ENCODE data around the gene SPDEF. TPM values are rescaled to one million over a fixed set of nuclear protein-coding genes. Genes with fewer than 3 reads are reported as not detected.

SPDEF gene
- total RNA-seq, 1 donor from 2014 or later, result 5.0 TPM

GRCh38 chr6:34571388-34571787 lies 15.3 kb upstream of the SPDEF start:
- H3K36me3 ChIP-seq (ENCODE audit: control insufficient read depth, insufficient read depth, low read length), result no peaks in the 10 kb centered on the region
- no peak for TF ChIP-seq CTCF (IDR thresholded peaks at IDR 0.05; ENCODE audit: insufficient read depth, low read length, severe bottlenecking)
- FAIRE-seq, result no peak
- H3K27me3 ChIP-seq (ENCODE audit: control insufficient read depth, insufficient read depth, low read length), result peaks cover 2% of the 10 kb centered on the region
- no peak for DNase-seq (ENCODE audit: low read depth)
- H3K4me3 ChIP-seq (ENCODE audit: low read depth, low read length), result no peak overlapping the region

- no peak for TF ChIP-seq CTCF (IDR thresholded peaks at IDR 0.05; ENCODE audit: insufficient read depth, low read length, severe bottlenecking)
- Histone ChIP-seq H3K4me3 (ENCODE audit: low read depth, low read length) (no peak overlapping the region), H3K27me3 (ENCODE audit: control insufficient read depth, insufficient read depth, low read length) (peaks cover 2% of the 10 kb centered on the region), H3K36me3 (ENCODE audit: control insufficient read depth, insufficient read depth, low read length) (no peaks in the 10 kb centered on the region)
- FAIRE-seq, result no peak
- no peak for DNase-seq (ENCODE audit: low read depth)
Measured at GRCh38 chr6:34570066-34570833, 14.1 kb upstream of the SPDEF start.

GRCh38 chr6:34569361-34569973 lies 13.3 kb upstream of the SPDEF start:
- TF ChIP-seq CTCF (IDR thresholded peaks at IDR 0.05; ENCODE audit: insufficient read depth, low read length, severe bottlenecking), result no peak
- H3K27me3 ChIP-seq (ENCODE audit: control insufficient read depth, insufficient read depth, low read length), result peaks cover 2% of the 10 kb centered on the region
- no peak for FAIRE-seq

GRCh38 chr6:34568341-34569201 lies 12.4 kb upstream of the SPDEF start:
- DNase-seq (ENCODE audit: low read depth) (no peak), FAIRE-seq (no peak)
- TF ChIP-seq CTCF (IDR thresholded peaks at IDR 0.05; ENCODE audit: insufficient read depth, low read length, severe bottlenecking), result no peak
- Histone ChIP-seq H3K27me3 (ENCODE audit: control insufficient read depth, insufficient read depth, low read length) (peaks cover 2% of the 10 kb centered on the region), H3K4me3 (ENCODE audit: low read depth, low read length) (no peak overlapping the region), H3K36me3 (ENCODE audit: control insufficient read depth, insufficient read depth, low read length) (no peaks in the 10 kb centered on the region)

More at GRCh38 chr6:34569361-34569973, 13.3 kb upstream of the SPDEF start:
- no peak for DNase-seq (ENCODE audit: low read depth)
- Histone ChIP-seq H3K36me3 (ENCODE audit: control insufficient read depth, insufficient read depth, low read length) (no peaks in the 10 kb centered on the region), H3K4me3 (ENCODE audit: low read depth, low read length) (no peak overlapping the region)

- Histone ChIP-seq H3K36me3 (ENCODE audit: control insufficient read depth, insufficient read depth, low read length) (no peaks in the 10 kb centered on the region), H3K27me3 (ENCODE audit: control insufficient read depth, insufficient read depth, low read length) (peaks cover 2% of the 10 kb centered on the region), H3K4me3 (ENCODE audit: low read depth, low read length) (no peak overlapping the region)
- DNase-seq (ENCODE audit: low read depth), result peak; percentile 85
- no peak for TF ChIP-seq CTCF (IDR thresholded peaks at IDR 0.05; ENCODE audit: insufficient read depth, low read length, severe bottlenecking)
- no peak for FAIRE-seq
Measured at GRCh38 chr6:34566830-34567546, 10.9 kb upstream of the SPDEF start.

Data from bronchial epithelial cell (primary cell).